ENCODE data around the gene MIS12. TPM values are rescaled to one million over a fixed set of nuclear protein-coding genes. Genes with fewer than 3 reads are reported as not detected.

Gene MIS12
- total and polyA plus RNA-seq, 9 of the 15 experiments (the other 6 are each of a cell fraction or from before 2014, with no cell fraction given), result 13.5 to 31.9 (median 25.5) TPM

DNA sequence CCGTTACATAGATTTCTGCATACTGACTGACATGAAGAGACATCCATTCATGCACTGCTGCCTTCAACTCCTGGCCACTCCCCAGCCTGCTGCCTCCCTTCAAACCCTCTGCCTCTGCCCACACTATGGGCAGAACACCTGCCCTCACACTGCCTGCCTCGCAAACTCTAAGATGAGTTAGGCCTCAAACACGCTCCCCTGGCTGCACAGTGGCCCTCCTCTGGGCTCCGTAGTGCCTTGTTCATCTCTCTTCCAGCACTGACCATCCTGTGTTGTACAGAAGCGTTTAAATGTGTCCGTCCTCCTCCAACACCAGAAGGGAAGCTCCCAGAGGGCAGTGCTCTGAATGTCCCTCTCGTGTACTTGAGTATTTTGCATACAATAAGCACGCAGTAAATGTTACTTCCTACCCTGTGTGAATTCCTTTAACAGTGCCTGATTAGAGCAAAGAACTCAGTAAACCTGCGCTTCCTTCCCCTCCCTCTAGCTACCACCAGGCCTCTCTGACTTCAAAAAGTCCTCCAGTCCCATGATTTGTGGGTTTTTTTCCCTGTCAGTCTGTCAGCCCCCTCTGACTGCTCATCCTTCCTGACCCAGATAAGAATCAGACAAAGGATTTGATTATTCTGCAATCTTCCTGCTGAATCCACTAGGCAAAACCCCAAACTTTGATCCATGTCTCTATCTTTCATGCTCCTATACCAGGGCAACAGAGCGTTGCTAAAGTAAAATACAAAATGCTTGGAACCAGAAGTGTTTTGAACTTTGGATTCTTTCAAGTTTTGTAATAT, 21.5 kb upstream of the MIS12 start:
- Histone ChIP-seq H3K27me3 (ENCODE audit: control insufficient read depth in 2 of 2, insufficient read depth in 2 of 2, low read length in 2 of 2) (no peaks in the 10 kb centered on the region), H3K36me3 (ENCODE audit: control insufficient read depth, insufficient read depth, low read length) (peaks cover 50% of the 10 kb centered on the region; the same call in 2 of the 3 replicates), H3K4me2 (ENCODE audit: insufficient read depth, low read length) (no peak overlapping the region), H3K9me1 (ENCODE audit: control insufficient read depth, insufficient read depth, low read length) (no peaks in the 10 kb centered on the region), H3K9ac (ENCODE audit: insufficient read depth in 1 of 2, low read depth in 2 of 2, low read length in 2 of 2) (no peak overlapping the region), H3K27ac (ENCODE audit: extremely low read depth, low read depth, low read length) (no peak overlapping the region), H3K4me1 (replicated peaks in 1 of 2; ENCODE audit: control insufficient read depth in 2 of 2, insufficient read depth in 2 of 2, low read length in 2 of 2) (peaks cover 4 to 6% of the 10 kb centered on the region in 2 experiments; a peak in 4 of 5 replicates), H2AFZ (ENCODE audit: low read depth, low read length) (no peak overlapping the region), H3K4me3 (no peak overlapping the region), H3K9me3 (replicated peaks; ENCODE audit: control insufficient read depth, insufficient read depth, low read depth, low read length) (no peaks in the 10 kb centered on the region), H3K79me2 (ENCODE audit: control insufficient read depth, insufficient read depth, low read length) (peaks cover 66% of the 10 kb centered on the region), H4K20me1 (replicated peaks; ENCODE audit: control insufficient read depth, insufficient read depth, low read length) (0 out of 2 replicates have a peak, but pooled peaks cover 2% of the 10 kb centered on the region)
- FAIRE-seq (no peak), DNase-seq (ENCODE audit: extremely low read depth in 1 of 4, low spot score in 3 of 4) (no peak), ATAC-seq (no peak)
- POLR2A ChIA-PET, result interaction anchor here (0.9 kb wide), 1 partner anchor 26 kb away, joined by 5 read pairs; the partner anchor contains the start of gene C1QBP
- in situ Hi-C loops (cut with MboI), result no loop called here
- CTCF ChIA-PET (ENCODE audit: low intra/inter-chr PET ratio), result no interaction called here
- intact Hi-C loops (cut with micrococcal nuclease), result no loop called here
- WGBS (ENCODE audit: insufficient coverage, low coverage, missing lambda C conversion rate), result 83% methylated on average over 9 of the region's 10 CpGs
- no peak for TF ChIP-seq FOXA3 (CRISPR knock-in tag; conservative IDR thresholded peaks at IDR 0.05 in 1 of 2, IDR thresholded peaks at IDR 0.05 in 1 of 2)
- TF ChIP-seq, protein P1, sequence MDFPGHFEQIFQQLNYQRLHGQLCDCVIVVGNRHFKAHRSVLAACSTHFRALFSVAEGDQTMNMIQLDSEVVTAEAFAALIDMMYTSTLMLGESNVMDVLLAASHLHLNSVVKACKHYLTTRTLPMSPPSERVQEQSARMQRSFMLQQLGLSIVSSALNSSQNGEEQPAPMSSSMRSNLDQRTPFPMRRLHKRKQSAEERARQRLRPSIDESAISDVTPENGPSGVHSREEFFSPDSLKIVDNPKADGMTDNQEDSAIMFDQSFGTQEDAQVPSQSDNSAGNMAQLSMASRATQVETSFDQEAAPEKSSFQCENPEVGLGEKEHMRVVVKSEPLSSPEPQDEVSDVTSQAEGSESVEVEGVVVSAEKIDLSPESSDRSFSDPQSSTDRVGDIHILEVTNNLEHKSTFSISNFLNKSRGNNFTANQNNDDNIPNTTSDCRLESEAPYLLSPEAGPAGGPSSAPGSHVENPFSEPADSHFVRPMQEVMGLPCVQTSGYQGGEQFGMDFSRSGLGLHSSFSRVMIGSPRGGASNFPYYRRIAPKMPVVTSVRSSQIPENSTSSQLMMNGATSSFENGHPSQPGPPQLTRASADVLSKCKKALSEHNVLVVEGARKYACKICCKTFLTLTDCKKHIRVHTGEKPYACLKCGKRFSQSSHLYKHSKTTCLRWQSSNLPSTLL (IDR thresholded peaks at IDR 0.05), result no peak
- TF ChIP-seq, protein P2, sequence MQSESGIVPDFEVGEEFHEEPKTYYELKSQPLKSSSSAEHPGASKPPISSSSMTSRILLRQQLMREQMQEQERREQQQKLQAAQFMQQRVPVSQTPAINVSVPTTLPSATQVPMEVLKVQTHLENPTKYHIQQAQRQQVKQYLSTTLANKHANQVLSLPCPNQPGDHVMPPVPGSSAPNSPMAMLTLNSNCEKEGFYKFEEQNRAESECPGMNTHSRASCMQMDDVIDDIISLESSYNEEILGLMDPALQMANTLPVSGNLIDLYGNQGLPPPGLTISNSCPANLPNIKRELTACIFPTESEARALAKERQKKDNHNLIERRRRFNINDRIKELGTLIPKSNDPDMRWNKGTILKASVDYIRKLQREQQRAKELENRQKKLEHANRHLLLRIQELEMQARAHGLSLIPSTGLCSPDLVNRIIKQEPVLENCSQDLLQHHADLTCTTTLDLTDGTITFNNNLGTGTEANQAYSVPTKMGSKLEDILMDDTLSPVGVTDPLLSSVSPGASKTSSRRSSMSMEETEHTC (IDR thresholded peaks at IDR 0.05), result no peak
- TF ChIP-seq EP400 (IDR thresholded peaks at IDR 0.05), result no peak
- TF ChIP-seq HEY1 (CRISPR knock-in tag; IDR thresholded peaks at IDR 0.05; ENCODE audit: borderline replicate concordance), result no peak
- no peak for TF ChIP-seq TAF9B (IDR thresholded peaks at IDR 0.05; ENCODE audit: partially characterized antibody)
- TF ChIP-seq, protein P3, sequence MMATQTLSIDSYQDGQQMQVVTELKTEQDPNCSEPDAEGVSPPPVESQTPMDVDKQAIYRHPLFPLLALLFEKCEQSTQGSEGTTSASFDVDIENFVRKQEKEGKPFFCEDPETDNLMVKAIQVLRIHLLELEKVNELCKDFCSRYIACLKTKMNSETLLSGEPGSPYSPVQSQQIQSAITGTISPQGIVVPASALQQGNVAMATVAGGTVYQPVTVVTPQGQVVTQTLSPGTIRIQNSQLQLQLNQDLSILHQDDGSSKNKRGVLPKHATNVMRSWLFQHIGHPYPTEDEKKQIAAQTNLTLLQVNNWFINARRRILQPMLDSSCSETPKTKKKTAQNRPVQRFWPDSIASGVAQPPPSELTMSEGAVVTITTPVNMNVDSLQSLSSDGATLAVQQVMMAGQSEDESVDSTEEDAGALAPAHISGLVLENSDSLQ (IDR thresholded peaks at IDR 0.05), result peak; percentile 45; the same call in 1 of the 2 replicates
- no peak for TF ChIP-seq ADNP (tag; IDR thresholded peaks at IDR 0.05)
- peak; percentile 53 for TF ChIP-seq MEIS2 (IDR thresholded peaks at IDR 0.05; ENCODE audit: partially characterized antibody)
- TF ChIP-seq MYNN (IDR thresholded peaks at IDR 0.05), result no peak
- TF ChIP-seq MYNN (CRISPR knock-in tag; IDR thresholded peaks at IDR 0.05), result no peak
- TF ChIP-seq HLTF (IDR thresholded peaks at IDR 0.05), result no peak
- BruUV-seq (replicated peaks), result no TSS peak

All from K562 (cell line).